ENCODE data around the gene TP53BP1.

Gene TP53BP1

GRCh38 chr15:43484455-43484854 is 8.5 kb downstream of the TP53BP1 start:
- no peak for DNase-seq

- no peak for DNase-seq
Observed at GRCh38 chr15:43483297-43484128, 9.4 kb downstream of the TP53BP1 start.

- no peak for DNase-seq
Observed at GRCh38 chr15:43473885-43474284, 19.1 kb downstream of the TP53BP1 start.

- no peak for DNase-seq
Observed at GRCh38 chr15:43471975-43472374, 21.0 kb downstream of the TP53BP1 start.

- no peak for DNase-seq
Observed at GRCh38 chr15:43469867-43470266, 23.1 kb downstream of the TP53BP1 start.

- DNase-seq: no peak
Observed at GRCh38 chr15:43465100-43465499, 27.9 kb downstream of the TP53BP1 start.

GRCh38 chr15:43463998-43464397 is 29.0 kb downstream of the TP53BP1 start:
- DNase-seq: no peak

GRCh38 chr15:43463507-43463906 is 29.4 kb downstream of the TP53BP1 start:
- DNase-seq: no peak

- DNase-seq: no peak
Observed at GRCh38 chr15:43449981-43450380, 43.0 kb downstream of the TP53BP1 start.

GRCh38 chr15:43446344-43446743 is 46.6 kb downstream of the TP53BP1 start:
- no peak for DNase-seq

- DNase-seq: no peak
Observed at GRCh38 chr15:43441316-43441715, 51.6 kb downstream of the TP53BP1 start.

- peak in 1 of 2 donors; percentile 38 for DNase-seq
Observed at GRCh38 chr15:43440721-43441281, 52.2 kb downstream of the TP53BP1 start.

- DNase-seq: no peak
Observed at GRCh38 chr15:43439268-43439667, 53.7 kb downstream of the TP53BP1 start.

- DNase-seq: no peak
Observed at GRCh38 chr15:43436395-43436794, 56.6 kb downstream of the TP53BP1 start.

- no peak for DNase-seq
Observed at GRCh38 chr15:43434446-43434845, 58.5 kb downstream of the TP53BP1 start.

- no peak for DNase-seq
Observed at GRCh38 chr15:43433661-43434303, 59.2 kb downstream of the TP53BP1 start.

- no peak for DNase-seq
Observed at GRCh38 chr15:43433165-43433564, 59.8 kb downstream of the TP53BP1 start.

- DNase-seq: no peak
Observed at GRCh38 chr15:43429687-43430086, 63.3 kb downstream of the TP53BP1 start.

- DNase-seq: no peak
Observed at GRCh38 chr15:43423793-43424192, 69.2 kb downstream of the TP53BP1 start.

GRCh38 chr15:43420876-43421275 is 72.1 kb downstream of the TP53BP1 start:
- no peak for DNase-seq

- DNase-seq: no peak
Observed at GRCh38 chr15:43420435-43420834, 72.5 kb downstream of the TP53BP1 start.

- DNase-seq: no peak
Observed at GRCh38 chr15:43414196-43414595, 78.8 kb downstream of the TP53BP1 start.

- DNase-seq: no peak
Observed at GRCh38 chr15:43412096-43412495, 80.9 kb downstream of the TP53BP1 start.

- no peak for DNase-seq
Observed at GRCh38 chr15:43410572-43411214, 82.3 kb downstream of the TP53BP1 start.

All from stimulated activated CD4-positive, alpha-beta T cell treated with anti-CD3 and anti-CD28 coated beads, Interleukin-2, amount 100 ng/mL, for 24 hours (primary cell).